Gastrocnemius medialis (tissue), 4 donors: ENCODE measurements around the gene CEPT1.

Experiments used
- POLR2A ChIP-seq, 2 donors: fragments of 450-650 bp; IDR thresholded peaks; one replicate each; pipeline ENCODE4 v1.6.1; 2017; ENCODE audit warnings: antibody characterized with exemption in 2 of 2, mild to moderate bottlenecking in 2 of 2, moderate library complexity in 2 of 2
- TF ChIP-seq, protein P1 (sequence below), 5 experiments: fragments of 450-650 bp in 3 of 5; fragments of 200-600 bp in 2 of 5; sonication (generic) in 2 of 5; IDR thresholded peaks in 4 of 5; conservative IDR thresholded peaks in 1 of 5; 1 replicate in 4 of 5; 2 replicates in 1 of 5; pipeline ENCODE4 v1.5.1; 2016 to 2019; ENCODE audit warnings: antibody characterized with exemption in 5 of 5, mild to moderate bottlenecking in 3 of 5, moderate library complexity in 3 of 5

GRCh38 chr1:111205714-111206050 is 65.7 kb downstream of the CEPT1 start:
- TF ChIP-seq POLR2A (IDR thresholded peaks at IDR 0.05): no peak
- TF ChIP-seq, protein P1, sequence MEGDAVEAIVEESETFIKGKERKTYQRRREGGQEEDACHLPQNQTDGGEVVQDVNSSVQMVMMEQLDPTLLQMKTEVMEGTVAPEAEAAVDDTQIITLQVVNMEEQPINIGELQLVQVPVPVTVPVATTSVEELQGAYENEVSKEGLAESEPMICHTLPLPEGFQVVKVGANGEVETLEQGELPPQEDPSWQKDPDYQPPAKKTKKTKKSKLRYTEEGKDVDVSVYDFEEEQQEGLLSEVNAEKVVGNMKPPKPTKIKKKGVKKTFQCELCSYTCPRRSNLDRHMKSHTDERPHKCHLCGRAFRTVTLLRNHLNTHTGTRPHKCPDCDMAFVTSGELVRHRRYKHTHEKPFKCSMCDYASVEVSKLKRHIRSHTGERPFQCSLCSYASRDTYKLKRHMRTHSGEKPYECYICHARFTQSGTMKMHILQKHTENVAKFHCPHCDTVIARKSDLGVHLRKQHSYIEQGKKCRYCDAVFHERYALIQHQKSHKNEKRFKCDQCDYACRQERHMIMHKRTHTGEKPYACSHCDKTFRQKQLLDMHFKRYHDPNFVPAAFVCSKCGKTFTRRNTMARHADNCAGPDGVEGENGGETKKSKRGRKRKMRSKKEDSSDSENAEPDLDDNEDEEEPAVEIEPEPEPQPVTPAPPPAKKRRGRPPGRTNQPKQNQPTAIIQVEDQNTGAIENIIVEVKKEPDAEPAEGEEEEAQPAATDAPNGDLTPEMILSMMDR (IDR thresholded peaks at IDR 0.05 in 4 of 5, conservative IDR thresholded peaks at IDR 0.05 in 1 of 5): no peak
